HG03457 (cell line): Measurements from ENCODE around the gene JAK3.

Experiments
- ATAC-seq: cut with Tn5 transposase; IDR thresholded peaks from one replicate; pipeline ENCODE4 v1.9.1; 2021; ENCODE audit warnings: moderate number of reproducible peaks; ENCODE audit not compliant: unreplicated experiment

The JAK3 gene

DNA sequence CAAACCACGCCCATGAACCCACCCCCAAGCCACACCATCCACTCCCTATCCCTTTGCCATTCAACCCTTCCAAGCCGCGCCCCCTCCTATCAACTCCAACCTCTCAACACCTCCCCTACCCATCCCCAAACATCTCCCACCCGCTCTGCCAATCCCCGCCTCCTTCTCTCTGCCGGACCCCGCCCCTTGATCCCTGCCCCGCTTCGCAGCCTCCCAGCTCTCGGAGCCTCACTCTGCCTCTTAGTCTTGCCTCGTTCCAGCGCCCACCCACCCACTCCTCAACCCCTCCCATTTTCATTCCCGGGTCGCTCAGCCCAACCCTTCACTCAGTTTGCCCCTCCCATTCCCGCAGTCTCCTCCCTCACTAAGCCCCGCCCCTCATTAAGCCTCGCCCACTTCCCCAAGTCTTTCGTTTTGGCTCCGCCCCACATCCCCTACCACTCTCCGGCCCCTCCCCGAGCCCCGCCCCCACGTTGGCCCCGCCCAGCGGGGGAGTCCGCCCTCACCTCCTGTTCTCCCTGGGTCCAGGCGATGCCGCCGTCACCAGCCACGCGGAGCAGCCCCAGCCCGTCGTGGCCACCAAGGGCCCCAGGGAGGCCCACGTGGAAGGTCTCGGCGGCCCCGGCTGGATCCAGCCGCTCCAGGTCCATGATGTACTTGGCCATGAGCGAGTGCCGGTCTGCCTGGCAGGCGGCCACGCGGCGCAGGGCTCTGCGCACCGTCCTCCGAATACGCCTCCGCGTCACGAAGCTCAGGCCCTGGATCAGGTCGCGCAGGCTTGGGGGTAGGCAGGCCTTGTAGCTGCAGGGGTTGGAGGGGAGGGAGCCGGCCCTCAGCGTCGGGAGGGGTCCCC, 5.7 kb downstream of the JAK3 start:
- ATAC-seq = no peak

DNA sequence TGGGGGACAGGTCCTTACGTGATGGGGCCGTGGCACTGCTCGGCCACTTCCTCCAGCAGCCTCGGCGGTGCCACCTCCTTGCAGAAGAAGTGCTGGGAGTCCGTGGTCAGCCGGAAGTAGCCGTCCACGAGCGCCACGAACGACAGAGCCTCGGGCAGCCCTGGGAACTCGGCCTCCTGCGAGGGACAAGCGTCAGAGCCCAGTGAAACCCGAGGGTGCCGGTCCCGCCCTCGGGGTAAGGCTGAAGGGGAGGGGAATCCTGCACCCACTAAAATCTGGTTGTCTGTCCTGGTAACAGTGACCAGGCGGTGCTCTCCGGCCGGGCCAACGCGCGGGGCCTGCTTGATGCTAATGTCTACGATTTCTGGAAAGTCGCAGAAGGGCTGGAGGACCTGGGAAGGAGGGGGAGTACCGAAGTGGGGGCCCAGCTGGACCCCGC, 6.4 kb downstream of the JAK3 start:
- ATAC-seq = no peak

DNA sequence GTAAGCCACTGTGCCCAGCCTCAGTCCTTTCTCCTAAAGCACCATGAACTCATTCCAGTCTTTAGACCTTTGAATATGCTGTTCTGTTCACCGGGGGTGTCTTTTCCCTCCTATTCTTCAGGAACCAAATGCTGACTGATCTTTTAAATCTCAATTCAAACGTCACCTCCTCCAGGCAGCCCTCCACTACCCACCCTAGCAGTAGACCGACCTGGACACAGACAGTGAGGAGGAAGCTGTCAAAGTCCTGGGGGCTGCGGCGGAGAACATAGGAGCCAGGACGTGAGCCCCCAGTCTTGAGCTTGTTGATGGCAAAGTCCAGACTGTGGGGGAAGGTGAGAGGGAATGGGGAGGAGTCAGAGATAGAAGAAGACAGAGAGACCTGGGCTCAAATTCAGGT, 7.8 kb downstream of the JAK3 start:
- ATAC-seq = no peak

DNA sequence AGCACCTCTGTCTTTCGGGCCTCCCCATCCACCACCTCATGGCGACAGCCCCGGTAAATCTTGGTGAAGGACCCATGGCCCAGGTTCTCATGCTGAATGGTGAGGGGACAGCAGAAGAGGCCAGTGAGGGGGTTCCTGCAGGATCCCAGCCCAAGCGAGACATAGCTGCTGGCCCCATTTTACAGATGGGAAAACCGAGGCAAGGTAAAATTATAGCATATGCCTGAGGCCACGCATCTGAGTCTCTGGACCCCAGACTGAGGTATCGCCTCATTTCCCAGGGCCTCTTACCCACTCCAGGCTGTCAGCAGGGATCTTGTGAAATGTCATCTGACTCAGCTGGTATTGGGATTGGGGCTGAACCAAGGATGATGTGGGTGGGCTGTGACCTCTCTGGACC, 9.8 kb downstream of the JAK3 start:
- ATAC-seq = no peak

DNA sequence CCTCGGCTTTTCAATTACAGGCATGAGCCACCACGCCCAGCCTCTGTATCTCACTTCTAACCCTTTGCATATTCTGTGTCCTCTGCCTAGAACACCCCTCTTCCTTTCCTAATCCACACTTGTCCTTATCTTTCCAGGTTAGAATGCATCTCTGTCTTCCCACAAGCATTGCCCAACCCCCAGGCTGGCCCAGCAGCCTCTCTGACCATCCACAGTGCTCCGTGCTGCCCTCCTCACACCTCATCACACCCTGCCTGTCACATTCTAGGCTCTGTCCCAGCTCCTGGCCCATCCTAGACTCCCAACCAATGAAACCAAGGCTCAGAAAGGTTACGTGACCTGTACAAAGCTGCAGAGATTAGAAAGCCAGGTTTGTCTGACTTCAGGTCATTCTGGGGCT, 11.3 kb downstream of the JAK3 start:
- ATAC-seq = no peak

DNA sequence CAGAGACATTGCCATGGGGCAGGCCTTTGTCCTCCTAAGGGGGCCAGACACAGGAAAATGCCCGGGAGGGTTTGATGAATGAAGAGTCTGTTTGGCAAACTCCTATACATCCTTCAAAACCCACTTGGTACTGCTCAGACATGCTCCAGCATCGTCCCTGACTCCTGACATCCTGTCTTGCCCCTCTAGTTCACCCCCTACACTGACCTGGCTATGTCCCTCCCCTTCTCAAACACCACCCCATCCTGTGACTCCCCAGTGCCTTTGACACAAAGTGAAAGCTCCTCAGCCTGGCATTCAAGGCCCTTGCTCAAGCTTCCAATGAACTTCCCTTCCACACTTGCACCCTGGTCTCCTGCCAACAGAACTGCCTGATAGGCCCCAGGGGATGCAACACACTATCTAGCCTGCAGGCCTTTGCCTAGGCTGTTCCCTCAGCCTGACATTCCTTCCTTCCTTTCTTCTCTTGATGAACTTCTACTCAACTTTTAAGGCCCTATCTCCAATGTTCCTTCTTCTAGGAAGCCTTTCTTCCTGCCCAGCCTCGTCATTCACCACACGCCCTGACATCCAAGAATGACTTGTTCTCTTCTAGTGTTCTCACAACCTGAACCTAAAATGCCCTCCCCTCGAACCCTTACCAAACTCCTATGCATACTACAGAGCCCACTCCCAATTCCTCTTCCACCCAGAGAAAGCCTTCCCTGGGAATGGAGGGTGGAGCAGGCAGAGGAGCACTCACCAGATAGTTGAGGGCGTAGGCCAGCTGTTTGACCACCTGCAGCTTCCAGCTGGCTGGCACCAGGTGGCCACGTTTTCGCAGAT, 12.4 kb downstream of the JAK3 start:
- no peak for ATAC-seq

DNA sequence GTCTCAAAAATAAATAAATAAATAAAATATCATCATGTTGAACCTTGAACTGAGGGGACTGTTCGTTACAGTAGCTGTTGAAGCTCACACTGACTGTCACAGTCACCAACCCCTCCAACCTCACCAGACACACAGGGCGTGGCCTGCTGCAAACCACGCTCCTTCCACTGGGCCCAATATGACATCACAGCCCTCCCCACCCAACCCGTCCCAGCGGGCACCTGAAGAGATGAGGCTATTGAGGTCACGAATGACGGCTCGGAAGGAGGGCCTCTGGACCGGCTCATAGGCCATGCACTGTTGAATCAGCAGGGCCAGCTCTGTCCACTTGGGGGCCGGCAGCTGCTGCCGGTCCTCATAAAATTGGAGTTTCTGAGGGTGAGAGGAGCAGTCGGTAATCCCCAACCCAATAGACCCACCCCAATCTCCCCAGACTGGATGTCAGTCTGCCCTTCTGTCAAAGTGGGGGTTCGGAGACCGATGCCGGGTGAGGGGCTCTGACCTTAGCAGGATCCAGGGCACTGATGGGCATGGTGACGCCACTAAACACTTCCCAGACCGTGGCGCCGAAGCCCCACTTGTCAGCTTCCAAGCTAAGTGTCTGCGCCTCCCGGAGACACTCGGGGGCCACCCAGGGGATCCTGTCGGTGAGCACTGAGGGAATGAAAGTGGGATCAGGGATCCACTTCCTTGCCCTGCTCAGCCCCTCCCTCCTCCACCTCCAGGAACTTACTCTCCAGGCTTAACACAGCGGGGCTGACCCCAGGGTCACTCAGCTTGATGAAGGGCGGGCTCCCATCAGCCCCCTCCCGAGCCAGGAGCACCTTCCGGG, 13.2 kb downstream of the JAK3 start:
- ATAC-seq = no peak

DNA sequence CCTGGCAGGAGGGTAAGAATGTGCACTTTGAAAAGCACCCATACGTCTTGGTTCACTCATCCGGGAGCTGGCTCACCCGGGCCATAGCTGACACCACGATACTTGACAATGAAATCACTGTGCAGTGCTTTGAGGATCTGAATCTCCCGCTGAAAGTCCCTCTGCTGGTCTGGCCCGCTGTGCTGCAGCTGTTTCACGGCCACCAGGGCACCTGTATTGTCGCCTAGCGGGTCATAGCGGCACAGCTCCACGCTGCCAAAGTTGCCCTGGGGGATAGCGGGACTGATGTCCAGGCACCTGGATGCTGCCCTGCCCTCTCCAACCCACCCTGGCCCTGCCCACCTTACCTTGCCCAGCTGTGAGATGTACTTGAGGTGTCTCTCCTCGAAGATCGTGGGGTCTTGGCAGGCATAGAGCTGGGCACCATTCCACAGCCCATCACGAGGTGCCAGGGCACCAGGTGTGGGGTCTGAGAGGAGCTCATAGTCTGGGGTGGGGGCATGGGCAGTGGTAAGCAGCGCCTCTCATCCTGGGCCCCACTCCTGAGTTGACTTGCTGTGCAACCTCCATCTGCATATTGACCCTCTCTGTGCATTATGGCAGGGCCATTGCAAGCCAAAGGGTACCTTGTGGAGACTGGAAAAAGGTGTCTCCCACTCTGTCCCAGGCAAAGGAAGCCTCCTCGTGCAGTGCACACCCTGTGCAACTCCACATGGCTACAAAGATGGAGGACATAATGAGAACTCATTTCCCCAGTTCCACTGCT, 15.2 kb downstream of the JAK3 start:
- ATAC-seq = no peak

DNA sequence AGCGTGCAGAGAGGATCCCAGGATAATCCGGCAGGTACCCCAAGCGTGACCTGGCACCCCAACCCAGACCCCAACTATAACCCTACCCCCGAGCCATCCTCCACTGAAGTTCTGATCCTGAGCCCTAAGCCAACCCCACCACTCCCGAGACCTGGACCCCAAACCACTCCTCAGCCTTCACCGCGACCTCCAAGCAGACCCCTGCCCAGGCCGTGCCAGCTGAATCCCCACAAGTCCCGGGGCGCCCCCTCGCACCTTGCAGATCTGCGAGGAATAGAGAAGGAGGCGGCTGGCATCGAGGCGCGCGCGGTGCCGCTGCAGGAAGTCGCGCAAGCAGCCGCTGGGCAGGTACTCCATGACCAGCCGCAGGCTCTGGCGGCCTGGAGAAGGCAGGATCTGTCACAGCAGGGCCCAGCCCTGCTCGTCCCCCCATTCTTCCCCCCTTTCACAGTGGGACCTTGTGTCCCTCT, 16.3 kb downstream of the JAK3 start:
- no peak for ATAC-seq

DNA sequence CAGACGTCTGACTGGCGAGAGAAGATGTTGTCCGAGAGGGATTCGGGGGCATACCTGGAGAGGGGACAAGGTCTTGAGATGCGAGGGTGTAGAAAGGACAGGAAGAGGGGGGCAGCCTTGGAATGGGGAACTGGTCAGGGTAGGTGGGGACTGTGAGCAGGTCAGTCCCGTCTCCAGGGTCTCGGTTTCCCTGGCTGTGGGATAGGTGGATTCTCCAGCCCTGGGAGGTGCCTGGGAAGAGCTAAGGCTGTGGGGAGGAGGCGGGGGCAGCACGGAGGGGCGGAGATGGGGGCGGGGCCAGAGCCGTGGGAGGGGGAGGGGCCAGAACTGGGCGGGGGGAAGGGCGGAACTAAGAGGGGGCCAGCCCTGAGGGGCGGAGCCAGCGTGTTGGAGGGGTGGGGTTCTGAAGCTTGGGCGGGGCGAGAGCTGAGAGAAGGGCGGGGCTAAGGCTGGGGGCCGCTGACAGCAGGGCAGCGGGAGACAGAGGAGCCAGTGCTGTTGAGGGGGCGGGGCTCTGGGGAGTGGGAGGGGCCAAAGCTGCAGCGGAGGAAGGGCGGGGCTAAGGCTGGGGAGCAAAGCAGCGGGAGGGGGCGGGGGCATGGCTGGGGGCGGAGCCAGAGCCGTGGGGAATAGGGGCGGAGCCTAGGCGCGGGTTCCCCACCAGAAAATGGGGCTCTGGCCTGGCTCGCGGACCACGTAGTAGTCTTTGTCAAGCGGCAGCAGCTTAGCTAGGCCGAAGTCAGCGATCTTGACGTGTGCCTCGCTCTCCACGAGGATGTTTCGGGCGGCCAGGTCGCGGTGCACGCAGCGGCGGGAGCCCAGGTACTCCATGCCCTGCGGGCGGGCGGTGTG, 17.0 kb downstream of the JAK3 start:
- ATAC-seq = no peak

DNA sequence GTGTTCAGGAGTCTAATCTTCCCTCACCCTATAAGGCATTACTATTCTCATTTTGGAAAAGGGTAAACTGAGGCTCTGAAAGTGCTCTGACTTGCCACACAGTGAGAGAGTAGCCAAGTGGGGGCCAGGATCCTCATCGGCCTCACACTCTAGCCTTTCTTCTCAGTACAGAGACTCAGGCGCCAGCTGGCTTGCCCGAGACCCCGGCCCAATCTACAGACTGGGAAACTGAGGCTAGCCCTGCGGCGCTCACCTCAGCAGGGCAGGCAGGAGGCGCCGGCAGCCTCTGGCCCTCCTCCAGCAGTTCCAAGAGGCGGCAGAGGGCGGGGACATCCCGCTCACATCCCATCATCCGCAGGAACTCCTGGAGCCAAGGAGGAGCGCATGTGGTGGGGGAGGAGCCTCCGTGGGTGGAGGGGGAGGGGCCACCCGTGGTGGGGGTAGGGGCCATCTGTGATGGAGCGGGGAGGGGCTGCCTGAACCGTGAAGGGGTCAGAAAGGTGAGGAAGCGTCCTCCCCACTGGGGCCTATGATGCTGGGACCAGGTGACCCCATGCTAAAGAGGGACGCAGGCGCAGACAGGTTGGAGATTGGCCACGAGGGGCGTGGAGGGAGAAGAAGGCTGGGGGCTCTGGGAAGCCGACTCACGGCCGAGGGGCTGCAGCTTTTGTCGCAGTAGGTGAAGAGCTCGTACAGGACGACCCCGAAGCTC, 17.8 kb downstream of the JAK3 start:
- no peak for ATAC-seq

DNA sequence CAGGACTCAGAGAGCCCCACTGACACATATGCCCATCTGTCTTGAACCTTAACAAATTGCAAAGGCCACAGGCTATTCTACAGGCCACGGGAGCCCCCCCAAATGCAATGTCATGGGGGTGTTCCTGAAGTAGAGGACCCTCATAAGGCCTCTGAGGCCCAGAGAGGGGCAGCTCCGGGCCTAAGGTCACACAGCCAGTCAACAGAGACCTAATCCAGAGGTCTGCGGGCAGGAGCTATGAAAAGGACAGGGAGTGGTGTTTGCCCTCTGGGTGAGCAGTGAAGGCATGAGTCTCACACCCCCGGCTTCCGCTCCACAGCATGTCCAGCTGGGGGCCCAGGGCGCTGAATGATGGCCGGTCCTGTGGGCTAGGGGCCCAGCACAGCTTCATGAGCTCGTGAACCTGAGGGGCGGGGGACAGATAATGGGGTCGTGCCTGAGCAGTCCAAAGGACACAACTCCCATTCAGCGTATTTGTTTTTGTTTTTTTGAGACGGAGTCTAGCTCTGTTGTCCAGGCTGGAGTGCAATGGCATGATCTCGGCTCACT, 21.2 kb downstream of the JAK3 start:
- ATAC-seq = no peak

DNA sequence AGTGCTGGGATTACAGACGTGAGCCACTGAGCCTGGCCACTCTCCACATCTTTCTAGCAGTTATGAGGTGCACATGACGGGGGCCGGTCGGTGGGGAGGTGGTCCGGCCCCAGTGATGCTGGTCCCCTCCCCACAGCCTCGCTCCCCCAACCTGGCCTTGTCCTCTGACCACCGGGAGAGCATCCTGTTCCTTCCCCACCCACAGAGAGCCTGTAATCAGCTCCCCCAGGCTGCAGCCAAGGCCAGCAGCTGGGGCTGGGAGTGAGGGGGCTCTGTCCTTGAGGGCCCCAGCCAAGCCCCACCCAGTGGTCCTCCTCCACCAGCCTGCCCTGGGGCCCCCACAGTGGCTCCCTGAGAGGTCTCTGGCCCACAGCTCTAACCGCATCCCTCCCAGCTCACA, 23.4 kb downstream of the JAK3 start:
- ATAC-seq = no peak

DNA sequence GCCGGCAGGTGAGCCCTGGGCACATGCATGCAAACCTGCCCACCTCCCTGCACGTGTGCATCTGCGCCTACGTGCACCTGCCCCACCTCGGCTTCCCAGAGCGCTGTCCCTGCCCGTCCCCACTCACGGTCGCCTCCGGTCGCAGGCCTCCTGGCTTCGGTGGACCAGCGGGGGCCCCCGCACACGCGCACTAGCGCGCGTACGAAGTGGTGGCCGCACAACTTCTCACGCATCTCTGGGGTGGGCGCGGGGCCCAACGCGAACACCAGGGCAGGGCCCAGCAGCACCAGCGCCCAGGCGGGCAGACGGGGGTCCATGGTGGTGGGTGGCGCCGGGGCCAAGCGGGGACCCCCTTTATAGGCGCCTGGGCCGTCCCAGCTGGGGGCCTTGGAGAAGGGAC, 26.6 kb downstream of the JAK3 start, which contains the start of gene INSL3:
Gene INSL3, minus strand, starts transcription at position 330 of the 400 bp plus-strand sequence. Its CDS starts 13 bp downstream, at position 317.
- ATAC-seq = no peak

DNA sequence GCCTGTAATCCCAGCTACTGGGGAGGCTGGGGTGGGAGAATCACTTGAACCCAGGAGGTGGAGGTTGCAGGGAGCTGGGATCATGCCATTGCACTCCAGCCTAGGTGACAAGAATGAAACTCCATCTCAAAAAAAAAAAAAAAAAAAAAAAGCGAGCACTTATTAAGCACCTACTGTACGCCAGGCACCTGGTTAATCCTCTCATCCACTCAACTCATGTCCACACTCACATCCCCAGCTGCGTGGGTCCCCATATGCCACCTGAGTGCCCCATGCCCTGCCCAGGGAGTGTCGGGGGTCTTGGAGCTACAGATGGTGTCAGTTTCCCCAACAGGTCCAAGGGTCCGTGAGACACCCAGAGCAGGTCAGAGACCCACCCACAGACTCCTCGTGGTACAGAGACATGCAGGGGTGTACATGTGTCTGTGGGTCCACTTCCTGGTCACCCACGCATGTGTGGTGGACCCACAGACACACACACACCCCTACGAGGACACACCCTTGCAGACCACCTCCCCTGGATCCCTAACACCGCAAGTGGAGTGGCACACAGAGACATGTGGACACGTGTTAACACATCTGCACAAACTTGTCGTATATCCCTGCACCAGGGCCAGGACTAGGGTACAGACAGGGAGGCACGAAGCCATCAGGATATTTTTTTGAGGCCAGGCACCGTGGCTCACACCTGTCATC, 30.0 kb downstream of the JAK3 start:
- no peak for ATAC-seq

DNA sequence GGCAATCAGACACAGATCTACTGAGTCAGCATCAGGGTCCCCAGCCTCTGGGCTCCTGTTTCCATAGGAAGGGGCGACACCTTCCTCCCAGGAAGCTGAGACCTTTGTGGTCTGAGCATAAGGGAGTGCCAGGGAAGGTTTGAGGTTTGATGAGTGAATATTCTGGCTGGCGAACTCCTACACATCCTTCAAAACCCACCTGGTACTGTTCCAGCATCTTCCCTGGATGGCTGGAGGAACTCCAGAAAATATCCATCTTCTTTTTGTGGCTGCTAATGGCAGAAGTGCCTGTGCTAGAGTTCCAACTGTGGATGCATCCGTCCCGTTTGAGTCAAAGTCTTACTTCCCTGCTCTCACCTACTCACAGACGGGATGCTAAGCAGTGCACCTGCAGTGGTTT, 35.7 kb downstream of the JAK3 start:
- ATAC-seq = no peak

DNA sequence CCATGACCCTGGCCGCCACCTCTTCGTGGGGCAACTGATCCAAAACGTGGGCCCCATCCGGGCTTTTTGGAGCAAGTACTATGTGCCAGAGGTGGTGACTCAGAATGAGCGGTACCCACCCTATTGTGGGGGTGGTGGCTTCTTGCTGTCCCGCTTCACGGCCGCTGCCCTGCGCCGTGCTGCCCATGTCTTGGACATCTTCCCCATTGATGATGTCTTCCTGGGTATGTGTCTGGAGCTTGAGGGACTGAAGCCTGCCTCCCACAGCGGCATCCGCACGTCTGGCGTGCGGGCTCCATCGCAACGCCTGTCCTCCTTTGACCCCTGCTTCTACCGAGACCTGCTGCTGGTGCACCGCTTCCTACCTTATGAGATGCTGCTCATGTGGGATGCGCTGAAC, 36.1 kb downstream of the JAK3 start:
- no peak for ATAC-seq

DNA sequence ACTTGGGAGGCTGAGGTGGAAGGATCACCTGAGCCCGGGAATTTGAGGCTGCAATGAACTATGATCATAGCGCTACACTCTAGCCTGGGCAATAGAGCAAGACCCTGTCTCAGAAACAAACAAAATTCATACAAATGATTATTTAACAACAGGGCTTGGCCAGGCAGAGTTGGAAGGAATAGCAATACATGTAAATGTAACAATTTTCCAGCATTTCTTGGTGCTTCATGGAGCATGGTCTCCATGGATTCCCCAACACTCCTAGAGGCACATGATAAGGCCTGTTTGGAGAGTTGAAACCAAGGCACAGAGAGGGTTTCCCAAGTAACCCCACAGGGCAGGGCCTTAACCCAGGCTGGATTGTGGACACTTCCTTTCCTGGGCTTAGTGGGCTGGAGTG, 36.7 kb downstream of the JAK3 start:
- no peak for ATAC-seq
